Neural cell (in vitro differentiated cells): ENCODE measurements around the gene NSFL1C. TPM values are rescaled to one million over a fixed set of nuclear protein-coding genes. Genes with fewer than 3 reads are reported as not detected.

Experiments used
- H2AFZ ChIP-seq: fragments of 200-600, 300-800 bp; sonication (generic), shearing (Covaris generic); 2 replicates; pipeline ENCODE4 v1.6.0; 2014; ENCODE audit warnings: low read depth, mild to moderate bottlenecking, antibody characterized with exemption, low read length, moderate library complexity
- H3F3A ChIP-seq: fragments of 200-600 bp; shearing (Covaris generic); 2 replicates; pipeline ENCODE4 v1.6.1; 2016; ENCODE audit warnings: mild to moderate bottlenecking, moderate library complexity, mixed read lengths, antibody characterized with exemption, low read length; ENCODE audit not compliant: insufficient read depth, poor library complexity, severe bottlenecking
- H3K27ac ChIP-seq: fragments of 200-600, 300-800 bp; sonication (generic), shearing (Covaris generic); 2 replicates; pipeline ENCODE4 v1.5.1; 2014; ENCODE audit warnings: mild to moderate bottlenecking, low read length, moderate library complexity
- H3K27me3 ChIP-seq: fragments of 300-800, 200-600 bp; sonication (generic), shearing (Covaris generic); 2 replicates; pipeline ENCODE4 v1.6.0; 2014; ENCODE audit warnings: mild to moderate bottlenecking, low read depth, low read length, moderate library complexity; ENCODE audit not compliant: insufficient read depth
- H3K36me3 ChIP-seq: fragments of 300-800, 200-600 bp; sonication (generic), shearing (Covaris generic); 2 replicates; pipeline ENCODE4 v1.5.1; 2014; ENCODE audit warnings: mild to moderate bottlenecking, antibody characterized with exemption, low read length, moderate library complexity; ENCODE audit not compliant: insufficient read depth
- H3K4me2 ChIP-seq: fragments of 300-800, 200-600 bp; sonication (generic), shearing (Covaris generic); 2 replicates; pipeline ENCODE4 v1.6.0; 2014; ENCODE audit warnings: mild to moderate bottlenecking, low read length
- H3K4me3 ChIP-seq: fragments of 300-800, 200-600 bp; sonication (generic), shearing (Covaris generic); 2 replicates; pipeline ENCODE4 v1.5.1; 2014; ENCODE audit warnings: mild to moderate bottlenecking, low read length, moderate library complexity
- H3K79me2 ChIP-seq: fragments of 200-600 bp; shearing (Covaris generic); replicated peaks from 2 replicates; pipeline ENCODE4 v1.6.0; 2014; ENCODE audit warnings: mild to moderate bottlenecking, low read length, moderate library complexity; ENCODE audit not compliant: insufficient read depth
- H3K9ac ChIP-seq: fragments of 300-800, 200-600 bp; sonication (generic), shearing (Covaris generic); 2 replicates; pipeline ENCODE4 v1.6.1; 2016; ENCODE audit warnings: mild to moderate bottlenecking, low read length, mixed read lengths
- H3K9me2 ChIP-seq: fragments of 200-600 bp; shearing (Covaris generic); 2 replicates; pipeline ENCODE4 v1.6.1; 2016; ENCODE audit warnings: mild to moderate bottlenecking, low read length, mixed read lengths; ENCODE audit not compliant: insufficient read depth
- H3K9me3 ChIP-seq: fragments of 200-600, 300-800 bp; sonication (generic), shearing (Covaris generic); 2 replicates; pipeline ENCODE4 v1.6.1; 2016; ENCODE audit warnings: mild to moderate bottlenecking, mixed run types, low read length, moderate library complexity, mixed read lengths
- H4K20me1 ChIP-seq: fragments of 200-600 bp; shearing (Covaris generic); 2 replicates; pipeline ENCODE4 v1.6.1; 2016; ENCODE audit warnings: mild to moderate bottlenecking, mixed run types; ENCODE audit not compliant: insufficient read depth
- CTCF ChIP-seq: fragments of 450-650 bp; IDR thresholded peaks from 2 replicates; pipeline ENCODE4 v1.5.1; 2014; ENCODE audit warnings: antibody characterized with exemption, mild to moderate bottlenecking, moderate library complexity; ENCODE audit not compliant: poor library complexity, severe bottlenecking
- EP300 ChIP-seq: fragments of 450-650 bp; conservative IDR thresholded peaks from 2 replicates; pipeline ENCODE4 v1.6.1; 2014; ENCODE audit warnings: antibody characterized with exemption, mild to moderate bottlenecking, moderate library complexity; ENCODE audit not compliant: poor library complexity, severe bottlenecking
- EZH2 ChIP-seq: fragments of 200-600, 300-800 bp; shearing (Covaris generic), sonication (generic); IDR thresholded peaks from 2 replicates; pipeline ENCODE4 v1.6.1; 2014; ENCODE audit warnings: antibody characterized with exemption, low read length, borderline replicate concordance, mild to moderate bottlenecking; ENCODE audit not compliant: insufficient read depth, poor library complexity, severe bottlenecking
- MXI1 ChIP-seq: fragments of 450-650 bp; conservative IDR thresholded peaks from 2 replicates; pipeline ENCODE4 v1.6.1; 2014; ENCODE audit warnings: antibody characterized with exemption, mild to moderate bottlenecking; ENCODE audit not compliant: poor library complexity, severe bottlenecking
- POLR2AphosphoS5 ChIP-seq: IDR thresholded peaks from 2 replicates; pipeline ENCODE4 v1.6.1; 2012
- RAD21 ChIP-seq: fragments of 450-650 bp; conservative IDR thresholded peaks from 2 replicates; pipeline ENCODE4 v1.6.1; 2014; ENCODE audit warnings: antibody characterized with exemption, mild to moderate bottlenecking, moderate library complexity
- REST ChIP-seq: IDR thresholded peaks from 2 replicates; pipeline ENCODE4 v1.6.1; 2012; ENCODE audit warnings: borderline replicate concordance
- SMC3 ChIP-seq: fragments of 450-650 bp; conservative IDR thresholded peaks from 2 replicates; pipeline ENCODE4 v1.6.1; 2014; ENCODE audit warnings: antibody characterized with exemption, mild to moderate bottlenecking, moderate library complexity; ENCODE audit not compliant: poor library complexity
- TAF1 ChIP-seq: IDR thresholded peaks from 2 replicates; pipeline ENCODE4 v1.6.1; 2012; ENCODE audit warnings: low read depth
- polyA plus RNA-seq: library from polyadenylated mRNA; depleted of rRNA; stranded (reverse); fragments of >200 nt; gene quantifications from 2 replicates; pipeline ENCODE4 v1.2.3, GENCODE V29; 2014

Gene NSFL1C
- polyA plus RNA-seq, 1 donor from 2014 or later: 48.7 TPM

- no peak overlapping the region for H3K4me2 ChIP-seq
- H3F3A ChIP-seq: no peaks in the 10 kb centered on the region
- H3K4me3 ChIP-seq: no peak overlapping the region
- no peaks in the 10 kb centered on the region for H3K9me2 ChIP-seq
- H4K20me1 ChIP-seq: no peaks in the 10 kb centered on the region
- H3K9me3 ChIP-seq: peaks cover 6% of the 10 kb centered on the region
- no peak overlapping the region for H3K9ac ChIP-seq
- H3K27ac ChIP-seq: no peak overlapping the region
- H3K27me3 ChIP-seq: no peaks in the 10 kb centered on the region
- H3K79me2 ChIP-seq: no peaks in the 10 kb centered on the region
- TF ChIP-seq MXI1 (no peak), RAD21 (no peak)
- H2AFZ ChIP-seq: no peak overlapping the region
- H3K36me3 ChIP-seq: peaks cover 22% of the 10 kb centered on the region
Observed at GRCh38 chr20:1446536-1446935, 20.1 kb downstream of the NSFL1C start.

GRCh38 chr20:1443085-1443484 lies 23.6 kb downstream of the NSFL1C start:
- TF ChIP-seq RAD21 (no peak), CTCF (no peak), POLR2AphosphoS5 (no peak), MXI1 (no peak), EZH2 (no peak), TAF1 (no peak)
- no peaks in the 10 kb centered on the region for H3K36me3 ChIP-seq
- H3K27ac ChIP-seq: no peak overlapping the region
- no peak overlapping the region for H2AFZ ChIP-seq
- H3K9ac ChIP-seq: no peak overlapping the region
- H3K9me2 ChIP-seq: no peaks in the 10 kb centered on the region
- H3K4me2 ChIP-seq: no peak overlapping the region
- H3K79me2 ChIP-seq: no peaks in the 10 kb centered on the region
- H3K9me3 ChIP-seq: no peaks in the 10 kb centered on the region
- no peaks in the 10 kb centered on the region for H3K27me3 ChIP-seq
- H4K20me1 ChIP-seq: no peaks in the 10 kb centered on the region
- H3F3A ChIP-seq: no peaks in the 10 kb centered on the region
- H3K4me3 ChIP-seq: no peak overlapping the region

- H4K20me1 ChIP-seq: no peaks in the 10 kb centered on the region
- no peak overlapping the region for H2AFZ ChIP-seq
- H3F3A ChIP-seq: no peaks in the 10 kb centered on the region
- TF ChIP-seq EZH2: no peak
- no peak overlapping the region for H3K4me2 ChIP-seq
- no peak overlapping the region for H3K4me3 ChIP-seq
- no peaks in the 10 kb centered on the region for H3K9me3 ChIP-seq
- no peaks in the 10 kb centered on the region for H3K9me2 ChIP-seq
- H3K27ac ChIP-seq: no peak overlapping the region
- no peaks in the 10 kb centered on the region for H3K36me3 ChIP-seq
- H3K9ac ChIP-seq: no peak overlapping the region
- H3K27me3 ChIP-seq: no peaks in the 10 kb centered on the region
- no peaks in the 10 kb centered on the region for H3K79me2 ChIP-seq
Observed at GRCh38 chr20:1442304-1442703, 24.3 kb downstream of the NSFL1C start.

GRCh38 chr20:1441133-1441532 lies 25.5 kb downstream of the NSFL1C start:
- Histone ChIP-seq H3K27ac (no peak overlapping the region), H3K4me3 (no peak overlapping the region), H3F3A (no peaks in the 10 kb centered on the region), H3K9me2 (no peaks in the 10 kb centered on the region), H3K79me2 (no peaks in the 10 kb centered on the region), H4K20me1 (no peaks in the 10 kb centered on the region), H3K9ac (no peak overlapping the region), H3K4me2 (no peak overlapping the region), H3K27me3 (no peaks in the 10 kb centered on the region), H3K36me3 (no peaks in the 10 kb centered on the region), H2AFZ (no peak overlapping the region), H3K9me3 (no peaks in the 10 kb centered on the region)
- TF ChIP-seq EZH2: no peak
- no peak for TF ChIP-seq TAF1
- TF ChIP-seq SMC3: no peak
- no peak for TF ChIP-seq EP300
- TF ChIP-seq REST: no peak
- TF ChIP-seq POLR2AphosphoS5: no peak
- no peak for TF ChIP-seq CTCF
- no peak for TF ChIP-seq MXI1
- no peak for TF ChIP-seq RAD21
